Body of pancreas (tissue), 4 donors: ENCODE measurements around the gene NPTX2.

Experiments used
- CTCF ChIP-seq, 7 experiments: fragments of 450-650 bp in 4 of 7; fragments of 200-600 bp in 3 of 7; sonication (generic) in 3 of 7; IDR thresholded peaks; one replicate each; pipeline ENCODE4 v1.5.1; 2016 to 2019; ENCODE audit warnings: antibody characterized with exemption in 7 of 7
- POLR2A ChIP-seq, 3 donors: fragments of 450-650 bp; IDR thresholded peaks; one replicate each; pipeline ENCODE4 v1.6.1; 2016; ENCODE audit warnings: antibody characterized with exemption in 3 of 3, mild to moderate bottlenecking in 2 of 3

- no peak for TF ChIP-seq CTCF (IDR thresholded peaks at IDR 0.05)
- TF ChIP-seq POLR2A (IDR thresholded peaks at IDR 0.05) = no peak
These were observed 54.7 kb downstream of the NPTX2 start for GRCh38 chr7:98671733-98672331.
